ENCODE results near the gene NR2F1.

The NR2F1 gene

DNA sequence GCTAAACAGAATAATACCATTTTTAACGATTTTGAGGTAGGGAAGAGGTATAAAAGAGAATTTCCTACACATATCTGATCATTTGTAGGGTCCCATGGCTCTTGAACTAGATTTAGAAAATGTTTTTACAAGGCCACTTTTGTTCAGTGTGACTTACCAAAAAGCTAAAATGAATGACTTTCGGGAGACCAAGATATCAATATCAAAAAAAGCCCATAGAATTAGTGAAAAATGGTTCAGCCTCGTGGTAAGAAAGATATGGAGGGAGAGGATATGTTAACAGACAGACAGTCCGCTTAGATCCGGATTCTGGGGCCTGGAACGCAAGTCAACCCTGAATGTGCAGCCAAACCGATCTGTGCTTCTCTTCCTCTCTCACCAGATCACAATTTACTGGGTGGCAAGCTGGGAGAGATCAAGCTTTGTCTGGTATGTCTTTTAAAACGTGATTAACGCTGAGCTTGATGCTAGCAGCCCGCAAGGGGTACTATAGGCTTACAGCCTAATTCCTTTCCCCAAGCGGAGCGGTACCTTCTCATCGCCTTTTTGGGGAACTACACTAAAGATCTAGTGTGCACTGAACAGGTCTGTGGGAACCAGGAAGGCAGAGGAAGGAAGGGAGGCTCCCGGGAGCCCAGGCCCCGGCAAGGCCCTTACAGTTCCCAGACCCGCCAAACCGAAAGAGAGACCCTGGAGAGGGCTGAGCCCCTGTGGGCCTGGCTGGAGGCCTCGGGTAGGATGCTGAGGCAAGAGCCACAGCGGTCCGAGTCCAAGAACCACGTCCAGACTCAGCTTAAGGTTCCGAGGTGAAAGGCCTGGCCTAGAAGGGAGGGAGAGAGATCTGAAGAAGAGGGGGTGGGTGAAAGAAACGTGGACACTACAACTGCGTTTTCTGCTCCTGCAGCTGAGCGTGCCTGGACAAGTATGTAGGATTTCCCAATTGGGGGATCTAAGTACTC, 4.9 kb upstream of the NR2F1 start:
- no peak for DNase-seq

DNA sequence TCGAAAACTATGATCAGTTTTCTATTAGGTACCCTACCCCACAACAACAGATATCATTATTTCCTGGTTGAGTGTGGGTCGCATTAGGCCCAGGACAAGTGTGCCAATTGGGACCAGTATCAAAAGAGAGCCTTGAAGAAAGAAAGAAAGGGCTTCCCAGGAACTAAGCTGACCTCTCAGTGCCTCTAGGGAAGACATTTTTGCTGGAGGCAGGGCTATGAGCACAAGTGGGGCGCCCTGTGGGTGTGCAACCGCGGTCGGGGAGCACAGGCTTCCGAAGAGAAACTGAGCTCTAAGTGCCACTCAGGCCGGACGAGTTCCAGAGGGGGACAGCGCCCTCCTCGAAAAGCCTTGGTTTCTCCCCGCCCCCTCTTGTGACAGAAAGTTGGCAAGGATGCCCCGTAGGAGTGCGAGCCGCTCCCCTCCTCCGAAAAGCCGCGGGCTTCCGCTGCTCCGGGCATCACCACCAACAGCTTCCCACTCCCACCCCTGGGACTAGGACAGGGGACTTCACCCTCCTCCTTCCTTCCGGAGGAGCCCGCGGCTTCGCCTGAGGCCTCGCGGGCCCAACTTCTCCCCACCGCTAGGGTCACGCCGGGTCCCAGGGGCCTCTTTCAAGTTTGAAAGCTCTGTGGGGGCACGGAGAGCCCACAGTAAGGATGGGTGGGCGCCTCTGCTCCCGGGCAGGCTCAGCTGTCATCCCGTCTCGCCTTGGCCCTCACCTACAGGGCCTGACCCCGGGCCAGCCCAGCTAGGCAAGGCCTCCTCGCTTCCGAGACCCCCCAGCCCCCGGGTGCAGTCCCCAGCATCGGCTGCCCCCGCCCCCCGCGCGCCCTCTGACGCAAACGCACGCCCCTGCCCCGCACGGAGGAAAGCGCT, 4.0 kb upstream of the NR2F1 start:
- DNase-seq, result no peak

DNA sequence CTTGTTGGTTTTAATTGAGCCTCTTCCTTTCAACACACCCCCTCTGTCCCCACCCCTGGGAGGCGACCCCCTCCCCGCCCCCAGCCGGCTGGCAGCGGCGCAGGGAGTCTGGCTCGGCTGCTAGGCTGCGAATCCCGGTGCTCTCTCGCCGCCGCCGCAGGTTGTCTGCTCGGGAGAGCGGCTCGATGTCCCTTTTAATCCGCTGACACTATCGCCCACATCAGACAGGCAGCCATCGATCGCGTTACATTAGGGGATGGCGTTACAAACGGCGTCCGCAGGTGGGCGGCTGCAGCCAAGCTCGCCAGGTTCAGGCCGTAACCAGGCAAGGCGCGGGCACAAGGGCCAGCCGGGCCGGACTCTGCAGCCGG, 3.3 kb upstream of the NR2F1 start:
- DNase-seq, result no peak

DNA sequence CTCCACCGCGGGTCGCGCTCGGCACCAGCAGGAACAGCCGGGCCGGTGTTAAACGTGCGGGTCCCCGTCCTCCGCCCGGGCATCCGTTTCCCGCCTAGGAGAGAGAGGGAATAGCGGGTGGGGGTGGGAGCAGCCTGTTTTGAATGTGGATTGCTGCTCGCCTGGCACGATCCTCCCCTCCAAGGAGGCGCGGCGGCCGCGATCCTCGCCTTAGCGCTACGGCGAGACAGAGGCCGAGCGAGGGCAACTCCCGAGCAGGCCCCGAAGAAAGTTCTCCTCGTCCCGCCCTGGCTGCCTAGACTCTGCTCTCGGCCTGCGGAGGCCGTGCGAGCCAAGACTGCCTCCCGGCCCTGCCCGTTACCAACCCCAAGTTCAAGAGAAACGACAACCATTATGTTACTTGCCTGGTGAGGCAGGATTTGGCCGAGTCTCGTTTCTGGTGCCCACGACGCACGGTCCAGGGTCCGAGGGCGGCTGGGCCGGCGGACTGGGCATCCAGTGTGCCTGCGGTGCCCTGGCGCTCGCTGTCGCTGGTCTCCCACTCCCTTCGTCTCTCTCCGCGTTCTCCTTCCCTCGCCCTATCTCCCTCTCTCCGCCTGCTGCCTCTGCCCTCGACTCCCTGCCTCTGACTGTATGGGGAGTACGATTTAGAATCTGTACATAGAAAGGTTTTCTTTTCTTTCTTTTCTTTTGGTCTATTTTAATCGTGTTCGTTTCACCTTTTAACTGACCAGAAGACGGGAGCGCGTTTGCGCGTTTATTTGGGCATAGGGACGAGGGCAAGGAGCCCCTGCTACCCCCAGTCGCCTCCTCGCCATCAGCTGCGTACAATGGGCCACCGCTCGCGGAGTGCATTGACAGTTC, 2.7 kb upstream of the NR2F1 start:
- DNase-seq, result no peak

DNA sequence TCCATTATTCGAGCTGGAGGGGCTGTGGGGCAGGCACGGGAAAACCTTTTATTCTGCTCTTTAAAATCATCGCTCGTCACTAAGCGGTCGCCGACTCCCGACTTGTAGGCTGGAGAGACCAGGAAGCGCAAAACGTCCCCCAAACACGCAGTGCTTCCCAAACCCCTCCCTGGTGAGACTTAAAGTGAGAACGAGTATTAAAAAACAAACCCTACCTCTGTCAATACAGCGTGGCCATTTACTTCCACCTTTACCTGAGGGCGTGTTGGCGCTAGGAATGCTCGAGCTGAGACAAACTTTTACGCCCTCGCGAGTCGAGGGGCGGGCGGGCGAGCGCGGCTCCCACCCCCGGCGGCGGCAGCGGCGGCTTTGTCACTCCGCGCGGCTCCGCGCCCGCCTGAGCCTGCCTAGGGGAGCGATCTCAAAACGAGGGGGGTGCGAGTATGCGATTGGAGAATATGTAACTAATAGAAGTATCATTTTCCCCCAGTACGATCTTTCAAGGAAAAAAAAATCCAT, 2.0 kb upstream of the NR2F1 start, which contains the start of gene NR2F1-AS1:
NR2F1-AS1 (minus strand) TSS at position 293 of the 519 bp plus-strand sequence.
- DNase-seq, result no peak

DNA sequence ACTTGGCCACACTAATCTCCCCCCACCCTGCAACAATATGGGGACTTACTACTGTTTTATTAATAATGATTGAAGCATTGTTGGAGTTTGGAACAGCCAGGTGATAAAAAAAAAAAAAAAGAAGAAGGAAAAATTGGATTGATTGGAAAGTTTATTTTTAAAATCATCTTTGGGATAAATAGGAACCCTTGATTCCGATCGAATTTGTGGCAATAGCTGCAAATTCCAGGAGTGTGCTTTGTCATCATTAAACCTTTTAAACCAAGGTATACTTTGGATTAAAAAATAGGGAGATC, 907 bp upstream of the NR2F1 start:
- DNase-seq, result no peak

DNA sequence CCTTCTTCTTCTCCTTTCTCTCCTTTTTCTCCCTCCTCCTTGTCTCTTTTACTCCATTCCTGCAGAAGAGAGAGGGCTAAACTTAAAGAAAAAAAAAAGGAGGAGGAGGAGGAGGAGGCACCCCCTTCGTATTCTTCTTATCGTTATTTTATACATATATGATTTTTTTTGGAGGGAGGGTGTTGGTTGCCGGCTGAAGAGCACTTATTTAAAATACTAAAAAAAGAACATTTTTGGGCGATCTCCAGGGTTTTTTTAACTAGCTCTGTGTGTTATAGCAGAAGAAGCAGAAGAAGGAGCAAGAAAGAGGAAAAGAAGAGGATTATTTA, 381 bp downstream of the NR2F1 start:
- DNase-seq, result no peak

DNA sequence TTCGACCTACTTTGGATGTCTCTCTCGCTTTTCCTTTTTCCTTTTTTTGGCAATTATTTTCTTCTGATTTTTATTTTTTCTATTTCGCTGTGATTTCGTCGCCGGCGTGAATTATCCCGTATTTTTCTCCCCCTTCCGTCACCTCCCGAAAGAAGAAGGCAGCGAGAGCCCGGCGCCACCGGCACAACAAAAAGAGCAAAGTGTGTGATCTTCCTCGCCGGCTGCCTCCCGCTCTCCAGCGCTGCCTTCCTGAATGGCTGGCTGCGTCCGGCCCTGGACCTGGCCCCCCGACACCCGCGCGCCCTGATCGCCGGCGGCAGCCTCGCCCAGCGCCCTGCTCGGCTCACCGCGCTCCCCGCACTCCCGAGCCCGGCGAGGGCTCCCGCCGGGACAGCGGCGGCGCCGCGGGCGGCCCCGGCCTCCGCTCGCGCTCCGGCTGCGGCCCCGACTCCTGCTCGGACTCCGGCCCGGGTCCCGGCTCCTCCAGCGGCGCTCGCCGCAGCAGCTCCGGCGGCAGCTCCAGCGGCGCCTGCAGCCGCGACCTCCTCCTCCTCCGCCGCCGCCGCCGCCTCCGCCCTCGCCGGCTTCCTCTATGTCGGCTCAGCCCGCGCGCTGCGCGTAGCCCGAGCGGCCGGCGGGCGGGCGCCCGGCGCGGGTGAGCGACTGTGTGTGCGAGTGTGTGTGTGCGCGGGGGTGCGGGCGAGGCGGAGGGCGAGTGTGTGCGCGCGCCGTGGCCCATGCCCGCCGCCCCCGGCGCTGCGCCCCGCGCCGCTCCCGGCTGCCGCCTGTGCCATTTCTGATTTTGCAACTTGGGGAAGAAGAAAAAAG, 960 bp downstream of the NR2F1 start:
- peak; percentile 63 for DNase-seq

DNA sequence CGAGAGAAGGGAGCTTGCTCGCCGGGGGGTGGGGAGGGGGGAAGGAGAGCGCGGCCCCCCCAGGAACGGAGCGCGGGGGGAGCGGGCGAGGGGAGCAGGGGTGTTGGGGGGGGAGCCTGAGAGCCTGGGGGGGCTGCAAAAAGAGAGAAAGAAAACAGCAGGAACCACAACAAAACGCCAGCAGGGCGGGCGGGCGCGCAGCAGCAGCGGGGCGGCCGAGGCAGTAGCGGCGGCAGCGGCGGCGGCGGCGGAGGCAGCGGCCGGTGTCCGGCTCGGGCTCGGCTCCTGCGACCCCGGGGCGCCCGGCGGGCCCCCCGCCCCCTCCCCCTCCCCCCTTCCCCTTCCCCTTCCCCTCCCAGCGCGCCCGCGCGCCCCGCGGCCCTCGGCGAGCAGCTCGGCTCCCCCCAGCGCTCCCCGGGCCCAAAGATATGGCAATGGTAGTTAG, 1.6 kb downstream of the NR2F1 start:
- no peak for DNase-seq

DNA sequence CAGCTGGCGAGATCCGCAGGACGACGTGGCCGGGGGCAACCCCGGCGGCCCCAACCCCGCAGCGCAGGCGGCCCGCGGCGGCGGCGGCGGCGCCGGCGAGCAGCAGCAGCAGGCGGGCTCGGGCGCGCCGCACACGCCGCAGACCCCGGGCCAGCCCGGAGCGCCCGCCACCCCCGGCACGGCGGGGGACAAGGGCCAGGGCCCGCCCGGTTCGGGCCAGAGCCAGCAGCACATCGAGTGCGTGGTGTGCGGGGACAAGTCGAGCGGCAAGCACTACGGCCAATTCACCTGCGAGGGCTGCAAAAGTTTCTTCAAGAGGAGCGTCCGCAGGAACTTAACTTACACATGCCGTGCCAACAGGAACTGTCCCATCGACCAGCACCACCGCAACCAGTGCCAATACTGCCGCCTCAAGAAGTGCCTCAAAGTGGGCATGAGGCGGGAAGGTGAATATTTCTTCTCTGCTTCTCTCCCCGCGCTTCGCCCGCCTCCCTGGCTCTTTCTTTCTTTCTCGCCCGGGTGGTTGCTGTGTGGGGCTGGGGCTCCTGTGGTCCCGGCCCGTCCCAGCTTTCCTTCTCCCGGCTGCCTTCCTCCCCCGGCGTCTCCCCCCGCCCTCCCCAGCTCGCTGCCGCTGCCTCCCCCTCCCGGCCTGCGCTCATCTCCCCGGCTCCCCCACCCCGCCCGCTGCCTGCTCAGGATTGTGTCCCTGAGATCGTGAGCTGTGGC, 2.2 kb downstream of the NR2F1 start:
- DNase-seq, result no peak

DNA sequence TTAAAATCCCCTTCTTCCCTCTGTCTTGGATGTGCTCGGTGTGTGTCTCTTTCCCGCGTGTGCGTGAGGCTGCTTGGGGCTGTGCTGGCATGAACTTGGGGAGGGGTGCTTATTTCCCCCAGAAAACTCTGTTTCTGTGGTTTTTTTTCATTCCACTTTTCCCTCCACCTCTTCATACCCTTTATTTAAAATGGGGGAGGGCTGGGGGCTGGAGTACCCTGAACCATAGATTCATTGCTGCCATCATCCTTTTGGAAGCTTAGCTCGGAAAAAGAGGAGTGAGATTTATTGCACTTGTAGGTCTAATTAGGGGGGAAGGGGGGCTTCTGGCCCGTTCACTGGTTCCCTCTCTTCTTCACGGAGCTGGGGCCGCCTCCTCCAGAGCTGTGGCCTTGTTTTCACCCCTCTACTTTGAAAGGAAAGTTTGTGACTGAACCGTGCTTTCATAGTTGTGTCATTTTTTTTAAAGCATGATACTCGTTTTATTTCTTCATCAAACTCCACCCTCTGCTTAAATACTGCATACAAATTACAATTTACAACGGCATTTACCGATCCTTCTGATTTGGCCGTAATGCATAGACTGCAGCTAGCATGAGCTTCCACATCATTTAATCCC, 2.9 kb downstream of the NR2F1 start:
- DNase-seq, result no peak

DNA sequence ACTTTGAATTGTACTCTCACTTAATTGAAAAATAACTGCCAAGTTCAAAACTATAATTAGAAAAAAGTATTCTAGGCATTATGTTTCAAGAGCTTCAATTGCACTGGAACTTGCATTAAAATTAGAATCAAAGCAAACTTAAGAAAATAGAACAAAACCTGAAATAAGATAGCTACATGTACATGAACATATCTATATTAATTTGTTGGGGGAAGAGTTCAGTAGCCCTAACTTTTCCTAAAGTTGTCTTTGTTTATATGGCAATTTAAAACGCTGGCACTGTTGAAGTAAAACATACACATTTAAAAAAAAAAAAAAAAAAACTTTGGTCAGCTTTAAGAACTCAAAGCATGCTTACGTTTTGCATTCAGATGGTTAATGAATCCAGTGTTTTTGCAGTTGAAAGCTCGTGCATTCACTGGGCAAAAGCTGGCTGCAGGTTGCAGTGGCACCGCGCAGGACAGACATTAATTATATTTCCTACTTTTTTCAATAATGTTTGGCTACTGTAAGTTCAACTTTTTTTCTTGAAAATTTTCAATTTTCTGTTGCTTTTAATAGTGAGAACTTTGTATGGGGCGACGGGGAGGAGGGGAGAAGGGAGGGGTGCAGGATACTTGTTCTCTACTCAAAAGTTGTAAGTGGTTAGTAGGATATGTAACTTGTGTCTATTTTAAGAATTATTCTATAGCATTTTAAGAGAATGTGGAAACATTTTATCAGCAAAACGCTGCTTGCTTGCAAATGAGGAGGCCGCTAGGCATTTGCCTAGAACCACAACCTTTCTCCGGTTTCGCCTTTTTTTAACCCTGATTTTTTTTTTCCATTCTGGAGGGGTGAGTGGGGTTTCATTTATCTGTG, 3.9 kb downstream of the NR2F1 start:
- no peak for DNase-seq

DNA sequence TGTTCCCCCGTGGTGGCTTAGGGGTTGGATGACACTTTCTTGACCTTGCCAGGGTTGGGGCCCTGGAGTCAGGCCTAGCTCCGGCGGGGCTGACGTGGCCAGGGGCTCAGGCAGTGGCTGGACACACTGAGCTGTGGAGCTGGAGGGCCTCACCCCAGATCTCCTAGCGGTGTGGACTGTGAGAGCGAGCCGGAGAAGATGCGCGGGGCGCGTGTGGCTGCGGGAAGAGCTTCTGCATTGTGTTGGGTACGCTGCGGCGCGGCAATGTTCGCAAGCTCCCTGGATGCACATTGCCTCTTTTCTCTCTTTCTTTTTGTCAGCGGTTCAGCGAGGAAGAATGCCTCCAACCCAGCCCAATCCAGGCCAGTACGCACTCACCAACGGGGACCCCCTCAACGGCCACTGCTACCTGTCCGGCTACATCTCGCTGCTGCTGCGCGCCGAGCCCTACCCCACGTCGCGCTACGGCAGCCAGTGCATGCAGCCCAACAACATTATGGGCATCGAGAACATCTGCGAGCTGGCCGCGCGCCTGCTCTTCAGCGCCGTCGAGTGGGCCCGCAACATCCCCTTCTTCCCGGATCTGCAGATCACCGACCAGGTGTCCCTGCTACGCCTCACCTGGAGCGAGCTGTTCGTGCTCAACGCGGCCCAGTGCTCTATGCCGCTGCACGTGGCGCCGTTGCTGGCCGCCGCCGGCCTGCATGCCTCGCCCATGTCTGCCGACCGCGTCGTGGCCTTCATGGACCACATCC, 4.8 kb downstream of the NR2F1 start:
- no peak for DNase-seq

DNA sequence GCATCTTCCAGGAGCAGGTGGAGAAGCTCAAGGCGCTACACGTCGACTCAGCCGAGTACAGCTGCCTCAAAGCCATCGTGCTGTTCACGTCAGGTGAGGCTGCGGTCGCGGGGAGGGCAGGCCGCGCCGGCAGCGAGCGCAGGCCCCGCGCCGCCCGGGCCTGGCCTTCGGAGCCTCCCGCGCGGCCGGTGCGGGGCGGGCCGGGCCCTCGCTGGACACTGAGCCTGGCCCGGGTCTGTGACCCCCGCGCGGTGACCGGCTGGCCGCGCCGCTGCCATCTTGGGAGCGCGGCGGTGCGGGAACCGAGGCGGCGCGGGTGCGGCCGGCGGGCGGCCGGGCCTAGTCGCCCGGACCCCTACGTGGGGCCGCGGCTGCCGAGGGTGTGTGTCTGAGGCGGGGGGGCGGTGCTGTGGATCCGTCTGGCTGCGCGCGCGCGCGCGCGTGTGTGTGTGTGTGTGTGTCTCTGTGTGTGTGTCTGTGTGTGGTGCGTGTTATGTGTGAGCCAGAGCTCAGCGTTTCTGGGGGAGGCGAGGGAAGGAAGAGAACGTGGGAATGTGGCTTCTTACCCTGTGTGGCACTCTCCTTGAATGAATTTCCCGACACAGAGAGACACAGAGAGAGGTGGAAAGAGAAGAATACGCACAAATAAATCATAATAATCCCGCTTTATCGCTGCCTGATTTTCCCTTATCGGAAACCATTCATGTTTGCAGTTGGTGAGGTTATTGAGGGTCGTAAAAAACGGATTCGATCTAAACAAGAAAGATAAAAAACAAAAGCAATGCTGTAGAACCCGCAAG, 5.5 kb downstream of the NR2F1 start:
- no peak for DNase-seq

DNA sequence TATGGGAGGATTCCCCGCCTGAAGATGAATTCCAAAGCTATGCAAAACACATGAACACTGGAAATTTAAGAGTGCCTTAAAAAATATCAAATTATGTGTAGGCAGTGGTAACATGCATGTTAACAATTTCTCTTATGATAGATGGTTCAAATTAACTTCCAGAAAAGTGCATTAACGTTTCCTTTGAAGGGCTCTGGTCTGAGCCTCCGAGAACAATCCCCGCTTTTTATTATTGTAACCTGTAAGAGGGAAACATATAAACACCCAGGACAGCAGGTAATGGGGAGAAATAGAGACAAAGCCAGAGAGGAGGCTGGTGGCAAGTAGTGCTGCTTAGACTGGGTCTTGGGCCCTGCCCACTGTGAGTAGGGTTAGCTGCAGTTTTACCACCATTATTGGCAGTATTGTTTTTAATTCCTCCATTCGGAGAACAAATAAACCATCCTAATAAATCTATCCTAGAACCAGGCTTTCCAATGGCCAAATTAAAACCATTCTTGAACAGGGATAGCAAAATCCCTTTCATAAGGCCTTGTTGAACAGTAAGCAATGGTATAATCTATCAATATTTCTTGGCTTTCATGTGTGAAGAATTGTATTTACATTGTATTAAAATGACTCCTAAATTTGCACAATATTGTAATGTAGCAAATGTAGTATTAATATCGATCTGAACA, 6.3 kb downstream of the NR2F1 start:
- DNase-seq, result no peak

DNA sequence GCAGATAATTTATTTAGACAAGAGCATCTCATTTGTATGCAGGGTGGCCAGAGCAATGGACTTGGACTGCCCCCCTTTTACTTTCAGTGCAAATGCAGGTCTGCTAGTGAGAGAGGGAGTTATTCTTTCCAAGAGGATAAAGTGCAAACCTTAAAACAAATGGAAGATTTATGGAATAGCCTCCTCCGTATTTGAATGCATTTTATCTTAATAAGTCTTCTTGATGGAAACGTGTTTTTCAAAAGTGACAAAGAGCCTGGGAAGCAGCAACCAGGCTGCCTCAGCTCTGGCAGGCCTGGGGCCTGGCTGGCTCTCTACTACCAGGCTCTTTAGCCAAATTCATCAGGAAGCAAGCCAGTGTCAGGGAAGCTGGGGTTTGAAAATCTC, 6.8 kb downstream of the NR2F1 start:
- DNase-seq, result no peak

DNA sequence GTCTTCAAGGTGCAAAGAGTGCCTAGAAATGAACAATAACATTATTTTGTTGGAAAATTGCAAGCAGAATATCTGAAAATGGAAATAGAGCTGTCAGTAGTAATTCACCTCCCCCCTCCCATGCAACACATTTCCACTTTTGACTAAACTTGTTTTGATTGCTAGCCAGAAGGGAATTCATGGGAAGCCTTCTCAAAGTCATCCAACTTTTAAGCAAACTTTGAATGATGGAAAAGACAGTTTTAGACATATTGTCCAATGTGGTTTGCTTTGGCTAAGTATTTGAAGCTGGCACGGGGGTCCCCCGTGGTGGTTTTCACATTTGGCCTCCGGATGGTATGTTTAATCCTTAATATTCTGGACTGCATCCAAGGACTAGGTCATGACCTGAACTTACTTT, 7.5 kb downstream of the NR2F1 start:
- no peak for DNase-seq

Measured in fibroblast of upper back skin (primary cell).